Osteocyte (in vitro differentiated cells): Measurements from ENCODE around the gene DENND1A. TPM values are rescaled to one million over a fixed set of nuclear protein-coding genes. Genes with fewer than 3 reads are reported as not detected.

ENCODE experiments used
- DNase-seq: peaks from one replicate; pipeline ENCODE4 v3.0.0; 2021; ENCODE audit warnings: mixed read lengths; ENCODE audit not compliant: unreplicated experiment; ENCODE audit errors: extremely low spot score
- H3K27ac Mint-ChIP-seq: one replicate; pipeline ENCODE4 v1.8.0; 2021; ENCODE audit warnings: mild to moderate bottlenecking, mixed read lengths; ENCODE audit not compliant: unreplicated experiment
- H3K27me3 Mint-ChIP-seq: one replicate; pipeline ENCODE4 v1.8.0; 2021; ENCODE audit warnings: mixed read lengths; ENCODE audit not compliant: unreplicated experiment
- H3K36me3 Mint-ChIP-seq: one replicate; pipeline ENCODE4 v1.8.0; 2021; ENCODE audit warnings: mixed read lengths; ENCODE audit not compliant: unreplicated experiment
- H3K4me1 Mint-ChIP-seq: one replicate; pipeline ENCODE4 v1.8.0; 2021; ENCODE audit warnings: mixed read lengths; ENCODE audit not compliant: unreplicated experiment
- H3K4me3 Mint-ChIP-seq: one replicate; pipeline ENCODE4 v1.8.0; 2021; ENCODE audit warnings: mild to moderate bottlenecking, moderate library complexity, mixed read lengths; ENCODE audit not compliant: unreplicated experiment
- H3K9me3 Mint-ChIP-seq: one replicate; pipeline ENCODE4 v1.8.0; 2021; ENCODE audit warnings: mixed read lengths; ENCODE audit not compliant: unreplicated experiment
- total RNA-seq: library from RNA; stranded (reverse); gene quantifications from 2 replicates; pipeline ENCODE4 v1.2.1, GENCODE V29; 2021
- TF ChIP-seq, protein P1 (sequence below): fragments of 200-600 bp; sonication (generic); IDR thresholded peaks from 2 replicates; pipeline ENCODE4 v1.5.0; 2021; ENCODE audit warnings: antibody characterized with exemption, mild to moderate bottlenecking, moderate library complexity

DENND1A gene
- total RNA-seq, 1 donor from 2014 or later = 19.8 TPM

DNA sequence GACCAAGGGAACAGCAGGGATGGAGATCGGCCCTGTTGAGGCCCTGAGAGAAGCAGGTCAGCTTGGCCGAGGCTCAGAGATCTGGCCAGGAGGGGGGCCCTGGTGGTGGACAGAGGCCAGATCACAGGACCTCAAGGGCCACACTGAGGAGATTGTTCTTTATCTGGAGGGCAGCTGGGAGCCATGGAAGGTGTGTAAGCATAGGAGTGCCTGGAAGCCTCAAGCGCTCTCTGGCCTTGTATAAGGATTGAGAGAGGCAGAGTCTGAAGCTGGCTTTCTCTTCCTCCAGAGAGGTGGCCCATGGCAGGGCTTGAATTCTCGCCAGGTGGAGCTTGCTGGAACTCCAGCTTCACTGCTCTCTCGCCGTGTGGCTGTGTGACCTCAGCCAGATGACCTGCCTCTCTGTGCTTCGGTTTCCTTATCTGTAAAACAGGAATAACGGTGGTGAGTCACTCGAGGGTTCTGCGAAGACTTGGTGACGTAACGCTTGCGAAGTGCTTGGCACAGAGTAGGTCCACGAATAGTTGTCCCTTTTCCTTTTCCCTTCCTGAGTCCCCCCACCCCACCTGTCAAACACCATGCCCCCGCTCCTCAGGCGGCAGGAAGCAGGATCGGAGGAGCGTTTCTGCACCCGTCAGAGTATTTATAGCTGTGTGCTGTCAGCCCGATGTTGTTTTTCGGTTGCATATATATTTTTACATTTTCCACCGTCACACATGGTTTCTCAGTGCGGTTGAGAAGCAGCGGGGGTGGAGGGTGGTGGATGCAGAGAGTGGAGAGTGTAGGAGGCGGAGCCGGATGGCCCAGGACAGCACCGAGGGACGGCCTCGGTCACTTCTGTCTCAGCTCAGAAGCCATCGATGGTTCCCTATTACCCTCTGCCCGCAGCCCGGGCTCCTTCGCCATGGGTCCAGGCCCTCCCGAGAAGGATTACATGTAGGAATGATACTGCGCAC lies 590.9 kb downstream of the DENND1A start:
- no peak overlapping the region for H3K27ac Mint-ChIP-seq
- TF ChIP-seq, protein P1, sequence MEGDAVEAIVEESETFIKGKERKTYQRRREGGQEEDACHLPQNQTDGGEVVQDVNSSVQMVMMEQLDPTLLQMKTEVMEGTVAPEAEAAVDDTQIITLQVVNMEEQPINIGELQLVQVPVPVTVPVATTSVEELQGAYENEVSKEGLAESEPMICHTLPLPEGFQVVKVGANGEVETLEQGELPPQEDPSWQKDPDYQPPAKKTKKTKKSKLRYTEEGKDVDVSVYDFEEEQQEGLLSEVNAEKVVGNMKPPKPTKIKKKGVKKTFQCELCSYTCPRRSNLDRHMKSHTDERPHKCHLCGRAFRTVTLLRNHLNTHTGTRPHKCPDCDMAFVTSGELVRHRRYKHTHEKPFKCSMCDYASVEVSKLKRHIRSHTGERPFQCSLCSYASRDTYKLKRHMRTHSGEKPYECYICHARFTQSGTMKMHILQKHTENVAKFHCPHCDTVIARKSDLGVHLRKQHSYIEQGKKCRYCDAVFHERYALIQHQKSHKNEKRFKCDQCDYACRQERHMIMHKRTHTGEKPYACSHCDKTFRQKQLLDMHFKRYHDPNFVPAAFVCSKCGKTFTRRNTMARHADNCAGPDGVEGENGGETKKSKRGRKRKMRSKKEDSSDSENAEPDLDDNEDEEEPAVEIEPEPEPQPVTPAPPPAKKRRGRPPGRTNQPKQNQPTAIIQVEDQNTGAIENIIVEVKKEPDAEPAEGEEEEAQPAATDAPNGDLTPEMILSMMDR = no peak
- H3K4me3 Mint-ChIP-seq = no peak overlapping the region
- no peaks in the 10 kb centered on the region for H3K9me3 Mint-ChIP-seq
- no peak for DNase-seq
- H3K36me3 Mint-ChIP-seq = no peaks in the 10 kb centered on the region
- H3K4me1 Mint-ChIP-seq = peaks cover 24% of the 10 kb centered on the region
- H3K27me3 Mint-ChIP-seq = no peaks in the 10 kb centered on the region

DNA sequence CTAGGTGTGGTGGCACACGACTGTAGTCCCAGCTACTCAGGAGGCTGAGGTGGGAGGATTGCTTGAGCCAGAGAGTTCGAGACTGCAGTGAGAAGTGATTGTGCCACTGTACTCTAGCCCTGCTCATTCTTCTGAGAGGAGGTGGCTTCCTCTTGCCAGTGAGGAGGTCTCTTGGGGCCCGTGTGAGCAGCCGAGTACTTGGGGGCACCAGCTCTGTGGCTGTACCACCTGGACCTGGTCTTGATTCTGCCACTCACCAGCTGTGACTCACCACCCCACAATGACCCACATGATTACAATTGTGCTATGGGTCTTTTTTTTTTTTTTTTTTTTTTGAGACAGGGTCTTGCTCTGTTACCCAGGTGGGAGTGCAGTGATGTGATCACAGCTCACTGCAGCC lies 592.0 kb downstream of the DENND1A start:
- TF ChIP-seq, protein P1 = no peak
- Mint-ChIP-seq H3K9me3 (no peaks in the 10 kb centered on the region), H3K4me3 (no peak overlapping the region), H3K27ac (no peak overlapping the region), H3K4me1 (peaks cover 24% of the 10 kb centered on the region), H3K27me3 (no peaks in the 10 kb centered on the region), H3K36me3 (no peaks in the 10 kb centered on the region)
- no peak for DNase-seq

DNA sequence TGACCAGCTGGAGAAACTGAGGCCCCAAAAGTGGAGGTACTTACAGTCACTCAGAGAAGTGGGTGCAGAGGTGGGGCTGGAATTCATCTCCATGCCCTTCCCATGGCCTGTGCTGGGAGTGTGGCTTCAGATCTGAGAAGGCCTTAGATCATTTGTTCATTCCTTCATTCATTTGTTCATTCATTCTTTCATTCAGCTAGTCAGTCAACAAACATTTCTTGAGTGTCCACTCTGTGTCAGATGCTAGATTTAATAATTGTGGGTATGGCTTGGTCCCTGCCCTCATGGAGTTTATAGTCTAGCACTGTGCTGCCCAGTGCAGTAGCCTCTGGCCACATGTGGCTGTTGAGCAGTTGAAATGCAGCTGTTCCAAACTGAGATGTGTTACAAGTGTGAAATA lies 593.0 kb downstream of the DENND1A start:
- Mint-ChIP-seq H3K4me3 (no peak overlapping the region), H3K4me1 (peaks cover 24% of the 10 kb centered on the region), H3K27me3 (no peaks in the 10 kb centered on the region), H3K36me3 (no peaks in the 10 kb centered on the region), H3K9me3 (no peaks in the 10 kb centered on the region), H3K27ac (no peak overlapping the region)
- DNase-seq = no peak
- TF ChIP-seq, protein P1 = no peak

DNA sequence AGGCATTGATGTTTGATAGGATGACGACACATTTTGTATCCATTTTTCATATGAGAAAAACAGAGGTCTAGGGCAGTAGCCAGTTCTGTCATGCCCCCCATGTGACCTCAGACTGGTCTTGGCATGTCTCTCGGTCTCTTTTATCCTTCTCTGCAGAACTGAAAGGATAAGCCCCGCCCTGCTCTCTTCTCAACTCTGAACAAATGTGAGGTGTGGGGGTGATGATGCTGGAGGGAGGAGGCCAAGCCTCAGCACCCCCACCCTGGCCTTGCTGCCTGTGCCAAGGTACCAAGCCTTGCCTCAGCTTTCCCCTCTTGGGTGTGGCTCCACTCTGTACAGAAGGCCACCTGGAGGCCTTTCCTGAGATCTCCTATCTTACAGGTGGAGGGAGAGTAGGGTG lies 593.5 kb downstream of the DENND1A start:
- H3K36me3 Mint-ChIP-seq = no peaks in the 10 kb centered on the region
- DNase-seq = no peak
- no peak overlapping the region for H3K27ac Mint-ChIP-seq
- no peaks in the 10 kb centered on the region for H3K27me3 Mint-ChIP-seq
- H3K4me1 Mint-ChIP-seq = peaks cover 24% of the 10 kb centered on the region
- H3K4me3 Mint-ChIP-seq = no peak overlapping the region
- TF ChIP-seq, protein P1 = no peak
- no peaks in the 10 kb centered on the region for H3K9me3 Mint-ChIP-seq

DNA sequence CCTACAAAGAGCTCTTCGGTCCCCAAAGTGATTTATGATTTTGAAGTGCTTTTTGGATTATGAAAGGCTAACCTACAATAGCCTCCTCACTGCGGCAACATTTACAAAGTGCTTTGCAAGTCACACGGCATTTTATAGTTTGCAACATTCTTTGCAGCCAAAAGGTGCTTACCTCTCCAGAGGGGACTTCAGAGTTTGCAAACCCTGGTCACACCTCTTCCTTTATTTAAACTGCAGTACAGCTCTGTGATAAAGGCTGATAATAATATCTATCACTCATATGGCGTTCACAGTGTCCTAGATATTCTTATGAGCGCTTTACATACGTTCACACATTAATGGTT lies 594.0 kb downstream of the DENND1A start:
- Mint-ChIP-seq H3K4me1 (peaks cover 24% of the 10 kb centered on the region), H3K27me3 (no peaks in the 10 kb centered on the region), H3K36me3 (no peaks in the 10 kb centered on the region), H3K27ac (peak overlapping the region; percentile 74), H3K9me3 (no peaks in the 10 kb centered on the region), H3K4me3 (no peak overlapping the region)
- DNase-seq = no peak
- TF ChIP-seq, protein P1 = no peak
